HEK293 (cell line): Measurements from ENCODE around the gene DCLK1.

Experiments
- CTCF ChIA-PET: fragments of 350-600 bp; formaldehyde crosslinking; extraction: SDS; loops from one replicate; lab custom pipeline; 2021; ENCODE audit warnings: antibody characterized with exemption; lab: Yijun Ruan, JAX
- POLR2A ChIA-PET: fragments of 300-600 bp; formaldehyde crosslinking; extraction: SDS; loops from one replicate; lab custom pipeline; 2020; ENCODE audit warnings: antibody characterized with exemption, inconsistent platforms; lab: Yijun Ruan, JAX
- H3K27ac ChIP-seq: fragments of 200-500 bp; sonication (Bioruptor generic); 2 replicates; pipeline ENCODE4 v1.5.1; 2014; ENCODE audit warnings: low read depth, low read length, control low read depth, inconsistent platforms; ENCODE audit errors: extremely low read depth
- H3K36me3 ChIP-seq, 2 experiments: fragments of 200-500 bp in 1 of 2; sonication (Bioruptor generic) in 1 of 2; 1 replicate in 1 of 2; 2 replicates in 1 of 2; pipeline ENCODE4 v1.5.1; 2014 to 2017; ENCODE audit warnings: inconsistent platforms in 2 of 2, low read length in 2 of 2; ENCODE audit not compliant: control insufficient read depth in 2 of 2, insufficient read depth in 1 of 2
- H3K4me1 ChIP-seq: fragments of 200-500 bp; sonication (Bioruptor generic); 2 replicates; pipeline ENCODE4 v1.5.1; 2014; ENCODE audit warnings: mild to moderate bottlenecking, low read length, inconsistent platforms; ENCODE audit not compliant: control insufficient read depth, insufficient read depth
- H3K4me3 ChIP-seq: 2 replicates; pipeline ENCODE4 v1.5.1; 2011; ENCODE audit warnings: low read depth, mild to moderate bottlenecking, control low read depth, low read length, moderate library complexity
- H3K9me3 ChIP-seq: fragments of 200-500 bp; sonication (Bioruptor generic); 2 replicates; pipeline ENCODE4 v1.5.1; 2014; ENCODE audit warnings: low read depth, low read length, inconsistent platforms; ENCODE audit not compliant: control insufficient read depth, insufficient read depth
- AEBP2 ChIP-seq: fragments of 450-650 bp; formaldehyde crosslinking; IDR thresholded peaks from 2 replicates; pipeline ENCODE4 v1.5.1; 2016; ENCODE audit warnings: missing biosample characterization, missing genetic modification characterization, borderline replicate concordance
- ELK4 ChIP-seq: IDR thresholded peaks from 2 replicates; pipeline ENCODE4 v1.6.1; 2011; ENCODE audit warnings: mild to moderate bottlenecking, low read depth, low read length, borderline replicate concordance
- GLIS2 ChIP-seq: fragments of 450-650 bp; formaldehyde crosslinking; IDR thresholded peaks from 2 replicates; pipeline ENCODE4 v1.5.1; 2016; ENCODE audit warnings: missing biosample characterization, missing genetic modification characterization
- REST ChIP-seq: fragments of 450-650 bp; formaldehyde crosslinking; IDR thresholded peaks from 2 replicates; pipeline ENCODE4 v1.5.1; 2016; ENCODE audit warnings: missing biosample characterization, missing genetic modification characterization
- SALL2 ChIP-seq: fragments of 450-650 bp; formaldehyde crosslinking; IDR thresholded peaks from 2 replicates; pipeline ENCODE4 v1.5.0; 2017; ENCODE audit warnings: missing biosample characterization, mild to moderate bottlenecking, missing genetic modification characterization, borderline replicate concordance
- ZBTB10 ChIP-seq: fragments of 450-650 bp; formaldehyde crosslinking; IDR thresholded peaks from 2 replicates; pipeline ENCODE4 v1.5.1; 2016; ENCODE audit warnings: missing biosample characterization, missing genetic modification characterization
- ZBTB21 ChIP-seq: fragments of 450-650 bp; formaldehyde crosslinking; IDR thresholded peaks from 2 replicates; pipeline ENCODE4 v1.5.1; 2017; ENCODE audit warnings: missing biosample characterization, missing genetic modification characterization
- ZFHX2 ChIP-seq: fragments of 450-650 bp; formaldehyde crosslinking; conservative IDR thresholded peaks from 2 replicates; pipeline ENCODE4 v1.5.1; 2016; ENCODE audit warnings: missing biosample characterization, missing genetic modification characterization
- ZNF112 ChIP-seq: fragments of 450-650 bp; formaldehyde crosslinking; IDR thresholded peaks from 2 replicates; pipeline ENCODE4 v1.5.0; 2017; ENCODE audit warnings: missing biosample characterization, missing genetic modification characterization
- ZNF157 ChIP-seq: fragments of 450-650 bp; formaldehyde crosslinking; IDR thresholded peaks from 2 replicates; pipeline ENCODE4 v1.5.1; 2016; ENCODE audit warnings: missing biosample characterization, missing genetic modification characterization
- ZNF248 ChIP-seq: fragments of 450-650 bp; formaldehyde crosslinking; IDR thresholded peaks from 2 replicates; pipeline ENCODE4 v1.5.1; 2017; ENCODE audit warnings: missing biosample characterization, missing genetic modification characterization
- ZNF514 ChIP-seq: fragments of 450-650 bp; formaldehyde crosslinking; IDR thresholded peaks from 2 replicates; pipeline ENCODE4 v1.5.1; 2016; ENCODE audit warnings: missing biosample characterization, missing genetic modification characterization
- ZNF561 ChIP-seq: fragments of 450-650 bp; IDR thresholded peaks from 2 replicates; pipeline ENCODE4 v1.5.1; 2018; ENCODE audit warnings: missing biosample characterization, missing genetic modification characterization, borderline replicate concordance
- ZNF621 ChIP-seq: fragments of 450-650 bp; formaldehyde crosslinking; IDR thresholded peaks from 2 replicates; pipeline ENCODE4 v1.5.1; 2017; ENCODE audit warnings: missing biosample characterization, missing genetic modification characterization
- ZNF623 ChIP-seq: fragments of 450-650 bp; formaldehyde crosslinking; IDR thresholded peaks from 2 replicates; pipeline ENCODE4 v1.5.1; 2016; ENCODE audit warnings: missing biosample characterization, missing genetic modification characterization
- ZNF645 ChIP-seq: fragments of 450-650 bp; formaldehyde crosslinking; IDR thresholded peaks from 2 replicates; pipeline ENCODE4; 2016; ENCODE audit warnings: missing biosample characterization, missing genetic modification characterization
- ZNF692 ChIP-seq: fragments of 450-650 bp; formaldehyde crosslinking; IDR thresholded peaks from 2 replicates; pipeline ENCODE4 v1.5.1; 2016; ENCODE audit warnings: missing biosample characterization, missing genetic modification characterization
- ZNF707 ChIP-seq: fragments of 450-650 bp; formaldehyde crosslinking; IDR thresholded peaks from 2 replicates; pipeline ENCODE4 v1.5.1; 2016; ENCODE audit warnings: missing biosample characterization, missing genetic modification characterization
- ZSCAN5A ChIP-seq: fragments of 450-650 bp; formaldehyde crosslinking; IDR thresholded peaks from 2 replicates; pipeline ENCODE4 v1.5.1; 2016; ENCODE audit warnings: missing biosample characterization, missing genetic modification characterization

DCLK1 gene

GRCh38 chr13:35736876-35737275 lies 394.3 kb downstream of the DCLK1 start (continued):
- no peak for TF ChIP-seq ELK4
- no peak for TF ChIP-seq ZFHX2 (tag by site-specific recombination)
- no peak for TF ChIP-seq AEBP2 (tag by site-specific recombination)
- TF ChIP-seq ZNF514 (tag by site-specific recombination) = no peak
- no peak for TF ChIP-seq ZBTB21 (tag by site-specific recombination)
- TF ChIP-seq ZNF561 (tag by site-specific recombination) = no peak
- TF ChIP-seq ZNF157 (tag by site-specific recombination) = no peak
- TF ChIP-seq, all 188 proteins: peak for 0

- ChIA-PET CTCF (no interaction called here), POLR2A (no interaction called here)
- Histone ChIP-seq H3K4me1 (no peaks in the 10 kb centered on the region), H3K36me3 (no peaks in the 10 kb centered on the region), H3K4me3 (no peak overlapping the region), H3K9me3 (no peaks in the 10 kb centered on the region), H3K27ac (no peak overlapping the region)
- TF ChIP-seq ZSCAN5A (tag by site-specific recombination) (no peak), SALL2 (tag by site-specific recombination) (no peak), ZNF112 (tag by site-specific recombination) (no peak), ZBTB10 (tag by site-specific recombination) (no peak), ZNF707 (tag by site-specific recombination) (no peak), REST (tag by site-specific recombination) (no peak), ZNF248 (tag by site-specific recombination) (no peak), ZNF621 (no peak), ZNF623 (tag by site-specific recombination) (no peak), ZNF645 (tag by site-specific recombination) (no peak), GLIS2 (no peak), ZNF692 (tag by site-specific recombination) (no peak)
Observed at GRCh38 chr13:35733827-35734226, 397.4 kb downstream of the DCLK1 start.
